ENCODE measurements around the gene RAB30.

- TF ChIP-seq CTCF (conservative IDR thresholded peaks at IDR 0.05) = no peak
- TF ChIP-seq ZFX (IDR thresholded peaks at IDR 0.05) = no peak
Observed at GRCh38 chr11:83039566-83039965, 32.1 kb downstream of the RAB30 start.

Data from C4-2B (cell line).